Superior temporal gyrus (tissue), 1 donor: Measurements from ENCODE around the gene SLC2A3.
"Not testable (repeated sequence)": the region's sequence is repeated elsewhere in the genome, so short reads cannot be mapped to it uniquely, and the experiment has no call there.

ENCODE experiments used
- DNase-seq: peaks from one replicate; pipeline ENCODE4 v3.0.0-alpha.2; 2016; ENCODE audit errors: extremely low spot score

SLC2A3 gene

DNA sequence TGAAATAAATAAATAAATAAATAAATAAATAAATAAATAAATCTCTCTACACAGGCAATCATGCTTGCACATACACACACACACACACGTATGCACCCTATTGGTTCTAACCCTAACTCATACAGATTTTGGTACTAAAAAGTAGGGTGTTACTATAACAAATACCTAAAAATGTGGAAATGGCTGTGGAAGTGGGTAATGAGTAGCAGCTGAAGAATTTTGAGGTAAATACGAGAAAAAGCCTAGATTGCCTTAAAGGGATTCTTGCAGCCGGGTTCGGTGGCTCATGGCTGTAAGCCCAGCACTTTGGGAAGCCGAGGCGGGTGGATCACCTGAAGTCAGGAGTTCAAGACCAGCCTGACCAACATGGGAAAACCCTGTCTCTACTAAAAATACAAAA, 15.7 kb upstream of the SLC2A3 start:
- no peak for DNase-seq

DNA sequence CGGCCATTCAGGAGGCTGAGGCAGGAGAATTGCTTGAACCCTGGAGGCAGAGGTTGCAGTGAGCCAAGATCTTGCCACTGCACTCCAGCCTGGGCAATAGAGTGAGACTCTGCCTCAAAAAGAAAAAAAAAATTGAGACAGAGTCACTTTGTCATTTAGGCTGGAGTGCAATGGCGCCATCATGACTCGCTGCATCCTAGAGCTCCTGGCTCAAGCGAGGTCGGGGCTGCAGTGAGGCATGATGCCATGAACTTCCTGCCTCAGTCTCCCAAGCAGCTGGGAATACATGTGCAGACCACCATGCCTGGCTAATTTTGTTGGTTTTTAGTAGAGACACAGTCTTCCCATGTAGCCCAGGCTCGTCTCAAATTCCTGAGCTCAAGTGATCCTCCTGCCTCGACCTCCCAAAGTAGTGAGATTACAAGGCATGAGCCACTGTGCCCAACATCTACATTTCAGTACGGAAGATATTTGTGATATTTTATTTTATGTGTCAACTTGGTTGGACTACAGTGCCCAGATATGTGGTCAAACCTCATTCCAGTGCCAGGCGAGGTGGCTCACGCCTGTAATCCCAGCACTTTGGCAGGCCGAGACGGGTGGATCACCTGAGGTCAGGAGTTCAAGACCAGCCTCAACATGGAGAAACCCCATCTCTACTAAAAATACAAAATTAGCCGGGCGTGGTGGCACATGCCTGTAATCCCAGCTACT, 14.4 kb upstream of the SLC2A3 start:
- not testable (repeated sequence) for DNase-seq

DNA sequence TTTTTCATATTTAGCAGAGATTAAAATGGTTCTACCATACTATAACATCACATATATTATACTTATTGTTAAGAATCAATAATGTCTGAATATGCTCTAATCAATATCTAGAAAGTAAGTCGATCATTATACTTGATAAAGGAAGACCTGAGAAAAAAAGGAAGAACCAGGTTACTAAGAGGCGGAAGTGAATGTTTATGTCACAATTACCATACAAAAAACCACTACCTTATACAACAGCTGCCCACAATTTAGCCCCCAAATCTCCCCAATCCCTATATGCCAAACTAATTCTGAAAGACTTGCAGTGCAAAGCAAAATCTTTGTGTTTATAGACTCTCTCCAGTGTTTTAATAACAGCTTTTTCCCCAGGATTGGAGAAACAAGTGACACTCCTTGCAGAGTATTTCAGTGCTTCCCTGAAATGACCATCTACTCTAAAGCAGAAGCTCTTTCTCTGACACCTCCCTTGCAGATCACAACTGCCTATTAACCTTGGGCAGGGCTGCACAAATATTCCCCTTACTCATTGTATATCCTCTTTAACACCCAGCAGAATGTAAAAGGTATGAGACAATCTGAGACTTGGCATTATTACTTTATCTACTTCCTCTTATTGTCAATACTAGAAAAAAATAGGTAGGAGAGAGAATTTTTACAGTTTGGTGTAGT, 12.7 kb upstream of the SLC2A3 start:
- no peak for DNase-seq

DNA sequence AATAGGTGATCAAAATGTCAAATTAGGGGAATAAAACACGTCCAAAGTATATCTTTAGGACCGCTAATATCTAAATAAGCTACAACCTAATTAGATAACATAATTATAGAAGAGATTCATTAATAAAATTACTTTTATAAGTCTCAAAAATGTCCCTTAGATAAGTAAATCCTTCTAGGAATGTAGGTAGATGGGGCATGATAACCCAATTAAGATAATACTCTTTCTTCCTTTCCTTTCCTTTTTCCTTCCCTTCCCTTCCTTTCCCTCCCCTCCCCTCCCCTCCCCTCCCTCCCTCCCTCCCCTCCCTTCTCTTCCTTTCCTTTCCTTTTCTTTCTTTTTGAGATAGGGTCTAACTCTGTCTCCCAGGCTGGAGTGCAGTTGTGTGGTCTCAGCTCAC, 11.0 kb upstream of the SLC2A3 start:
- no peak for DNase-seq

- not testable (repeated sequence) for DNase-seq
Measured at GRCh38 chr12:7944760-7945159, 8.8 kb upstream of the SLC2A3 start.

DNA sequence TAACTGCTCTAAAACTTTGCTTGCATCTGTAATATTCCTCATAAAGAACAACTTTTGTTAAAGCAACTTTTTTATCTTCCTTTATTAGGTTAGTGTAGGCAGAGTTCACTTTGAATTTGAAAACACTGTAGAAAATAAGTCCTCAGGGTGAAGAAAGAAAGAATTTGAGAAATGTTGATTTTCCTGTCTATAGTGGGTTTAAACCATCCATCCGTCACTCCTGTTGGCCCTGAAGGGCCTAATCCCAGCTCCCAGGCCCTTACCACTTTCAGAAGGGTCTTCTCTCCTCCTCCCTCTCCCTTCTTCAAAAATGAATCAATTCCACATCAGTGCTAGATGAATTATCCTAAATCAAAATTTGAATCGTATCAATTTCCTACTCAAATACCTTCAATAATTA, 4.9 kb upstream of the SLC2A3 start:
- DNase-seq, result no peak

DNA sequence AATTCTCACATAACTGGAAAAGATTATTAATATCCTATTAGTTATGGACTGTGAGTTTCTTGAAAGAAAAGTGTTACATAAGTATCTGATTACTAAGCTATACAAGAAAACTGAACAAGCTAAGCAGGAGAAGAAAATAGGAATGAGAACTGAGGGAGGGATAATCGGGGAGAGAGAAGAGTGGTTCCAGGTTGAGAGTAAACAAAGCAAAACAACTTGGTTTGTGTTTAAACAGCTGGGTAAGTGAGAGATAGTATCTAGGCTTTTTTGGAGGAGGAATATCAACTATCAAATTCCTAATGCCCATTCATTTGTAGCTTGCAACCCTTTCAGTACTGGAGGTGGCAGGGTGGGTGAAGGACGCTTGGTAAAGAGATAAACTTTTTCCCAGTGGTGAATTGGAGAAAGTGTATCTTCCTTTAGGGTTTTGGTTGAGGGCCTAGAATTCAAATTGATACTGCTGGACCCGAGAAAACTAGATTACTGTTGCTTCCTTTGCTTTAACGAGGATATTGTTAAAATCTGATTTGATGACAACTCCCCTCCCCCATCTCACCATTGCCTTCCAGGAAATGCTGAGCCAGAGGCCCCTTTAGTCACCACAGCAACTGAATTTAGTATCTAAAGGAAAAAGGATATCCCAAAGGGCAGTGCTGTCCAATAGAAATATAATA, 2.0 kb upstream of the SLC2A3 start:
- no peak for DNase-seq

DNA sequence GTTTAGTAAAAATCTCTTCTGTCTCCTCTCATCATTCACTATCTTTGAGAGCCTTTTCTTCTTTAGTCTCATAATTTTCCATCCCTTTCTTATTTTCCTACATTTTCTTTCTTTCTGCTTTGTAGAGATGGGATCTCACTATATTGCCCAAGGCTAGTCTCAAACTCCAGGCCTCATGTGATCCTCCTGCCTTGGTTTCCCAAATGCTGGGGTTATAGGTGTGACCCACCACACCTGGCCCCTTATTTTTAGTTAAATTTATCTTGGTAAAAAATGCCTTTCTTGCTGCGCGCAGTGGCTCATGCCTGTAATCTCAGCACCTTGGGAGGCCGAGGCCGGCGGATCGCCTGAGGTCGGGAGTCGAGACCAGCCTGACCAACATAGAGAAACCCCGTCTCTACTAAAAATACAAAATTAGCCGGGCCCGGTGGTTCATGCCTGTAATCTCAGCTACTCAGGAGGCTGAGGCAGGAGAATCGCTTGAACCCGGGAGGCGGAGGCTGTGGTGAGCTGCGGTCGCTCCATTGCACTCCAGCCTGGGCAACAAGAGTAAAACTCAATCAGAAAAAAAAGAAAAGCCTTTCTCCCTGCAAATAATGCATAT, 996 bp downstream of the SLC2A3 start:
- DNase-seq, result peak; percentile 25

DNA sequence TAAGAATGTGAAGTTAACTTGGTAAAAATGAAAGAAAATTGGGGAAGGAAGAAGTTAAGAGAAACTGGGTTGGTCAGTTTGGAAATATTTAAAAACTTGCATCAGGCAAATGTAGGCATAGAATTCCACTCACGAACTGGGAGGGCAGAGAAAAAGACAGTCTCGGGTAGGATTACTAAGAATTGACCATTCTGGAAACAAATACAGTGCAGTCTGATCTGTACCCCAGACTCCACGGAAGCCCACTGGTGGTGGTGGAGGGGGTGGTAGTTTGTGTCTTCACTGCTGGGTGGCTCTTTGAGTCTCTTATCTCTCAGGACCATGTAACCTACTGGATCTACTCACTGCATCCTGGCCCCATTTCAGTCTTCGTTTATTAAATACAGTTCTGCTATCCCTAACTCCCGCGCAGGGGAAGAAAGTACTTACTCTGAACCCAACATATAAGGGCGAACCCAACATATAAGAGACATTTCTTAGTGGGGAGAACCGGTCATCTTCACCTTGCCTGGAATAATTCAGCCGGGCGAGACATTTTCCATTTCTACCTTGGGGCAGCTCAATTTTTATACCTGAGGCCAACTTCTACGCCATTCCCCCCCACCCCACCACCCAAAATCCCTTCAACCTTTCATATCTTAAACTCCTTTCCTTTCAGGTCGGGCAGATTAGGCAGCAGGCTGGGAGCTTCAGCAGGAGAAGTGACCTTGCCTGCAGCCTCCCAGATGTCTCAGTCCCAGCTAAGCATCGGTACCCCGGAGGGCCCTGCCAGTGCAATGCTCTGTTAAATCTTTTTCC, 1.7 kb downstream of the SLC2A3 start:
- DNase-seq, result no peak

DNA sequence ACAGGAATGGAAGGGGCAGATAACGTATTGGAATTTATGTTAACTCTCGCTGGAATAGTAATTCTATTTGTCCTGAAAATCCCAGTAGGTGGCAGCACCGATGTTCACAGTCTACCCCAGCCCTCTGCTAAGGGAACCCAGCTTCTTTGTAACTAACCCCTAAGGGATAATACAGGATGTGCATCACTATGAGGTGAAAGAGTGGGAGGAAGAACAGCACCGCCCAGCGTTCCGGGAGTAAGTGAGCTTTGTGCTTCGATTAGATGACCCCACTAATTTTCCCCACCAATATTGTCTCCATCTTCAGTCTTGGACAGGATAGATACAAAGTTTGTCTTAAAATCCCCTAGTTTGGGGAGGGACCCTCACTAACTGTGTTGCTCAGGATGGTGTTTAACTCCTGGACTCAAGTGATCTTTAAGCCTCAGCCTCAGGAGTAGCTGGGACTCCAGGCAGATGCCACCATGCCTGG, 2.7 kb downstream of the SLC2A3 start:
- DNase-seq, result peak; percentile 87

DNA sequence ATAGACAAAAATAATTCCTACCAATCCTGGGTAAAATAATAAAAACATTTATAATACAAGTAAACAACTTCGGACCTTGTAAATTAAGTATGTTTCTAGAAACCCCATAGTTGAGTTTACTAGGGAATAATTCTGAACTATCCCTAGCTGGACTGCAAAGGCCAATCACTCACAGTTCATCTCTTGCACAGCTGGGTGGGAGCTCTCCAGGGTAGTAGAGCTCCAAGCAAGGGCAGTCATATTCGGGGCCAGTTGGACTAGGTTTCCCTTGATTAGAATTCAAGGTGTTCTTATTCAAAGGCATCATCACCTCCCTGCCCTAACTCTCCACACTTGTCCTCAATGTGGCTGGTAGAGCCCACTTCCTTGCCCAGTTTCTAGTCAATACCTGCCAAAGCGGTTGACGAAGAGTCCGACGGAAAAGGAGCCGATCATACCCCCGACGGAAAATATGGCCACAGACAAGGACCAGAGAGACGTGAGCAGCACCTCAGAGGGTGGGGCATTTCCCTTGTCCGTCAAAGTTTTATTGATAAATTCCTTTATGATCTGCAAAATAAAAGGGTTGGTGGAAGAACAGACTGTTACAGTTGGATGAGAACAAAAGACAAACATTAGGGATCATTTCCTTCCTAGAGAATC, 3.3 kb downstream of the SLC2A3 start:
- not testable (repeated sequence) for DNase-seq

GRCh38 chr12:7929083-7929792, 6.7 kb downstream of the SLC2A3 start:
- DNase-seq, result no peak

DNA sequence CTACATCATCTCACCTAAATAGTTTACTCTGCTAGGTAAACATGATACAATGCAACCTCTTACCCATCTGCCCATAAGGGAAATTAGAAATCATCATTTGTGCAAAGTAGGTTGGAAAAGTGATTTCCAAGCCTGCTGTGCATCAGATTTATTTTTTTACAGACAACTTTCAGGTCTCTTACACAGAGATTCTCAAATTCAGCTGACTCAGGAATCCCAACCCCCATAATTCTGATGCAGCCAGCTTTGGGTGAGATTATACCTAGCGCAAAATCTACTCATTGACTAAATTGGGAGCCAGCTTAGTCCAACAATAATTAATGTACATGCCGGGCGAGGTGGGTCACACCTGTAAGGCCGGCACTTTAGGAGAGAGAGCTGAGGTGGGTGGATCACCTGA, 8.5 kb downstream of the SLC2A3 start:
- DNase-seq, result no peak

DNA sequence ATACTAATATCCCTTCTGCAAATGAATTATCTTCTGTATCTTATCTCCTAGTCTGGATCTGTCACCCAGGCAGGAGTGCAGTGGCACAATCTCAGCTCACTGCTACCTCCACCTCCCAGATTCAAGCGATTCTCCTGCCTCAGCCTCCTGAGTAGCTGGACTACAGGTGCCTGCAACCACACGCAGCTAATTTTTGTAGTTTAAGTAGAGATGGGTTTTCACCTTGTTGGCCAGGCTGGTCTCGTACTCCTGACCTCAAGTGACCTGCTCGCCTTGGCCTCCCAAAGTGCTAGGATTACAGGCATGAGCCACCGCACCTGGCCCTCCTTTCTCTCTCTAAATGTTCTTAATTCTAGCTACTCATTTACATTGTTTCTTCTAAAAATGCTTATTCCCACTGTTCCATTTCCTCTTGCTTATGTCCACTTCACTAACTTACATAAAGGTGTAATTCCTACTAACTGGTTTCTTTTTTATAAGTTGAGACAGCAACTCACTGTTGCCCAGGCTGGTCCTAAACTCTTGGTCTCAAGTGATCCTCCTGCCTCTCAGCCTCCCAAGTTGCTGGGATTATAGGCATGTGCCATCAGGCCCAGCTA, 9.8 kb downstream of the SLC2A3 start:
- not testable (repeated sequence) for DNase-seq

DNA sequence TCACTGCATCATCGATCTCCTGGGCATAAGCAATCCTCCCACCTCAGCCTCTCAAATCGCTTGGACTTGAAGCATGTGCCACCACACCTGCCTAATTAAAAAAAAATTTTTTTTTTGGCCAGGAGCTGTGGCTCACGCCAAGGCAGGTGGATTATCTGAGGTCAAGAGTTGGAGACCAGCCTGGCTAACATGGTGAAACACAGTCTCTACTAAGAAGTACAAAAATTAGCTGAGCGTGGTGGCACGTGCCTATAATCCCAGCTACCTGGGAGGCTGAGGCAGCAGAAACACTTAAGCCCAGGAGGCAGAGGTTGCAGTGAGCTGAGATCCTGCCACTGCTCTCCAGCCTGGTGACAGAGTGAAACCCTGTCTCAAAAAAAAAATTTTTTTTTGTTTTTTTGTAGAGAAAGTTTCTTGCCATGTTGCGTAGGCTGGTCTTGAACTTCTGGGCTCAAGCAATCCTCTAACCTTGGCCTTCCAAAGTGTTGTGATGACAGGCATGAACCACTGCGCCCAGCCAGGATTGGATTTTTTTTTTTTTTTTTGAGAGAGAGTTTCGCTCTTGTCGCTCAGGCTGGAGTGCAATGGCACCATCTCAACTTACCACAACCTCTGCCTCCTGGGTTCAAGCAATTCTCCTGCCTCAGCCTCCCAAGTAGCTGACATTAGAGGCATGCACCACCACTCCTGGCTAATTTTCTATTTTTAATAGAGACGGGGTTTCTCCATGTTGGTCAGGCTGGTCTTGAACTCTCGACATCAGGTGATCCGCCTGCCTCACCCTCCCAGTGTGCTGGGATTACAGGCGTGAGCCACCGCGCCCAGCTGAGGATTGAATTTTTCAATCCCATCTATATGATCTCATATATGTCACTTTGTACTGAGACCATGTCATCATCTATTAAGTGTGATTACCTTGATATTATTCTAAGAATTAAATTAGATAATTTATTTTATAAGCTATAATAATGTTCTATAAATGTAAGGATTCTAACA, 12.4 kb downstream of the SLC2A3 start:
- DNase-seq, result no peak

- not testable (repeated sequence) for DNase-seq
Measured at GRCh38 chr12:7921181-7921580, 14.8 kb downstream of the SLC2A3 start.

- DNase-seq, result not testable (repeated sequence)
Measured at GRCh38 chr12:7918268-7918590, 17.8 kb downstream of the SLC2A3 start.

GRCh38 chr12:7917392-7918267, 18.4 kb downstream of the SLC2A3 start:
- DNase-seq, result no peak
